Bladder microvascular endothelial cell (primary cell): ENCODE data around the gene RAB23. TPM values are rescaled to one million over a fixed set of nuclear protein-coding genes. Genes with fewer than 3 reads are reported as not detected.

Experiments
- total RNA-seq: library from RNA; depleted of rRNA; stranded (reverse); fragments of >200 nt; gene quantifications from 2 replicates; pipeline ENCODE4 v1.2.3, GENCODE V29; 2014

The RAB23 gene
- total RNA-seq, result 5.2 and 8.7 TPM in 2 replicates

DNA sequence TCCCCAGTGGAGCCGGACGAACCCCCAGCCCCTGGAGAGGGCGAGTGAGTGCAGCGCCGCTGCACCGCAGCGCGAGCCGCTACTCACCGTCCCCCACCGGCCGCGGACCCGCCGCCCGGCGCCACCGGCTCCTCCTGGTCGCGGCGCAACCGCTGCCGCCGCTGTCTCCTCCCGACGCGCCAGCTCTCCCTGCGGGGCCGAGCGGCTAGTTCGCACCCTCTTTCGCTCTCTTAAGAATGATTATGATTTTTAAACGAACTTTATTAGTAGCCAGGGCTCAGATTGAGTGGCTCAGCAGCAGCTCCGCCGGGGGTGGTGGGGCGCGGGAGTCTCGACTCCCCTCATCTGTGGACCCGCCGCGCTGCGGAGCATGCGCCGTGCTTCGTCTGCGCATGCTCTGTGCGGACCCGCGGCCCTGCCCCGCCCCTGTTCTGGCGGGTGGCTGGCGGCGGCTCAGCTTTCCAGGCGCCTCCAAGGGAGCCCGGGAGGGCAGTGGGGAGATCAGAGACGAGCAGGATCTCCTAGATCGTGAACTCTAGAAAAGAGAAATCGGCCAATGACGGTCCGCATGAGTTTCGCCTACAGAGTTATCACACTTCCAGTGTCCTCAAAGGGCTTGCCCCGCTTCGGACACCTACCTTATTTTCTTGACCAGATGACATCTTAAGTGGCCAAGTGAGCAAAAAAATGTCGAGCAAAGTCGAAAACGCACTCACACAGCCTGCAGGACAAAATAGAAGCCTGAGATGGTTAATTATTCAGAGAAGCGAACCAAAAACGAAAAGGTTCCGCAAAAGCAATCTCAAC, at the start of gene RAB23:
Gene RAB23 (minus strand): TSS at position 372 of the 807 bp plus-strand sequence. CDS start 11,927 bp downstream, outside the sequence.

GRCh38 chr6:57172136-57173055, 49.7 kb downstream of the RAB23 start, which contains the start of gene BAG2:
BAG2 (plus strand) TSS chr6:57172326; CDS start chr6:57172698, 372 bp downstream.

Other genes starting within 250 kb of the RAB23 start
- 10.7 and 19.5 TPM in 2 replicates for gene KIAA1586, start 175.6 kb downstream of the RAB23 start, total RNA-seq
- 33.7 and 80.4 TPM in 2 replicates for gene ZNF451, start 132.1 kb downstream of the RAB23 start, total RNA-seq
- 1.1 and 1.6 TPM in 2 replicates for gene BAG2, start 50.0 kb downstream of the RAB23 start, total RNA-seq
- gene PRIM2, start 95.3 kb upstream of the RAB23 start, total RNA-seq, result 14.7 and 14.9 TPM in 2 replicates